Activated CD8-positive, alpha-beta memory T cell treated with anti-CD3 and anti-CD28 coated beads for 4 hours (primary cell): ENCODE data around the gene PSMB5.

ENCODE experiments used
- DNase-seq, 2 donors: peaks; one replicate each; pipeline ENCODE4 v3.0.0-alpha.2; 2020; ENCODE audit warnings: low read depth in 2 of 2

The PSMB5 gene

GRCh38 chr14:23058654-23059504 lies 24.2 kb upstream of the PSMB5 start:
- no peak for DNase-seq

GRCh38 chr14:23057757-23058653 lies 23.3 kb upstream of the PSMB5 start:
- DNase-seq, result peak; percentile 68 to 71

GRCh38 chr14:23056956-23057756 lies 22.5 kb upstream of the PSMB5 start, which contains the start of gene CDH24:
TSS of gene CDH24 (minus strand) at chr14:23057520. CDS start at chr14:23055733, 1,787 bp downstream.
- DNase-seq, result peak in 1 of 2 donors; percentile 48

- DNase-seq, result peak in 1 of 2 donors; percentile 57
Measured at GRCh38 chr14:23056145-23056955, 21.6 kb upstream of the PSMB5 start.

- DNase-seq, result no peak
Measured at GRCh38 chr14:23055621-23056144, 21.0 kb upstream of the PSMB5 start.

- no peak for DNase-seq
Measured at GRCh38 chr14:23055147-23055550, 20.4 kb upstream of the PSMB5 start.

- no peak for DNase-seq
Measured at GRCh38 chr14:23054000-23054811, 19.5 kb upstream of the PSMB5 start.

- no peak for DNase-seq
Measured at GRCh38 chr14:23053426-23053825, 18.7 kb upstream of the PSMB5 start.

- DNase-seq, result no peak
Measured at GRCh38 chr14:23052671-23053070, 18.0 kb upstream of the PSMB5 start.

- DNase-seq, result no peak
Measured at GRCh38 chr14:23052182-23052623, 17.5 kb upstream of the PSMB5 start.

- DNase-seq, result no peak
Measured at GRCh38 chr14:23051141-23052057, 16.7 kb upstream of the PSMB5 start.

GRCh38 chr14:23049011-23049410 lies 14.3 kb upstream of the PSMB5 start:
- DNase-seq, result no peak

- no peak for DNase-seq
Measured at GRCh38 chr14:23047751-23048693, 13.3 kb upstream of the PSMB5 start.

GRCh38 chr14:23047034-23047634 lies 12.4 kb upstream of the PSMB5 start:
- no peak for DNase-seq

GRCh38 chr14:23045419-23046357 lies 11.0 kb upstream of the PSMB5 start:
- no peak for DNase-seq

- no peak for DNase-seq
Measured at GRCh38 chr14:23044840-23045239, 10.1 kb upstream of the PSMB5 start.
